Cortex of kidney (tissue), 1 donor: Measurements from ENCODE around the gene SKAP2.

Experiments
- DNase-seq: peaks from one replicate; lab custom pipeline; 2025; lab: John Stamatoyannopoulos, UW

SKAP2 gene

GRCh38 chr7:26664735-26665416 lies 199.5 kb downstream of the SKAP2 start:
- no peak for DNase-seq

GRCh38 chr7:26664274-26664673 lies 200.1 kb downstream of the SKAP2 start:
- DNase-seq = no peak

DNA sequence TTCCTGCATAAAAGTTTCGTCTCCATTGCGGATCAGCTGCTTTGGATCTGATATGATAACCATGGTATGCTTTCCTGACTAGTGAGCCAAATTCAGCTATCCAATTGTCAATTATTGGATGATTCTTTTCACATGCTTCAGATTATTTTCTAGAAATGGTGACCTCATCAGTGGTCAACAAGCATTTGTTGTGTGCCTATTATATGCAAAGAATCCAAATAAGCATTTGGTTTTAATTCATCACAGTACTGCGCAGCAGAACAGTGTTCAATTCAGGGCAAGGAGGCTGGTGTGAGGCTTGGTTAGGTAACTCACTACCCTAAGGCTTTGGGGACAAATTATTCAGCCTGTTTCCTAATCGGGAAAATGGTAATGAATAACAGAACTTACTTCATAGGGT lies 200.5 kb downstream of the SKAP2 start:
- DNase-seq = no peak

GRCh38 chr7:26662646-26663045 lies 201.7 kb downstream of the SKAP2 start:
- DNase-seq = no peak

DNA sequence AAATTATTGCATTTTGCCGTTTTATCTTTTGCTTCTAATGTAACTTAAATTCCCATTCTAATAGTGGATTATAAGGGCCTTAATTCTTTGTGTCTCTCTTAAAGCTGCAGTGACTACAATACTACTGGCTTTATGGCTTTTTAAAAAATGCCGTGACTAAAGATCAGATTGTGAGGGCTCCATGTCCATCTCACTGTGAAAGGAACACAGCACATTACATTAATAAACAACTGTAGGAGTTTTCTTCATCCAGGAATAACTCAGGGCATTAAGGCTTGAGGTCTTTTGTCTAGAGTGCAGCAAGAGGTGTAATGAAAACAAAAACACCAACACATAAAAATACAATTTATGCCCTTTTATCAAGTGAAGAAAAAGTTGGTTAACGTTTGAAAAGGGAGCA lies 205.3 kb downstream of the SKAP2 start:
- DNase-seq = no peak

DNA sequence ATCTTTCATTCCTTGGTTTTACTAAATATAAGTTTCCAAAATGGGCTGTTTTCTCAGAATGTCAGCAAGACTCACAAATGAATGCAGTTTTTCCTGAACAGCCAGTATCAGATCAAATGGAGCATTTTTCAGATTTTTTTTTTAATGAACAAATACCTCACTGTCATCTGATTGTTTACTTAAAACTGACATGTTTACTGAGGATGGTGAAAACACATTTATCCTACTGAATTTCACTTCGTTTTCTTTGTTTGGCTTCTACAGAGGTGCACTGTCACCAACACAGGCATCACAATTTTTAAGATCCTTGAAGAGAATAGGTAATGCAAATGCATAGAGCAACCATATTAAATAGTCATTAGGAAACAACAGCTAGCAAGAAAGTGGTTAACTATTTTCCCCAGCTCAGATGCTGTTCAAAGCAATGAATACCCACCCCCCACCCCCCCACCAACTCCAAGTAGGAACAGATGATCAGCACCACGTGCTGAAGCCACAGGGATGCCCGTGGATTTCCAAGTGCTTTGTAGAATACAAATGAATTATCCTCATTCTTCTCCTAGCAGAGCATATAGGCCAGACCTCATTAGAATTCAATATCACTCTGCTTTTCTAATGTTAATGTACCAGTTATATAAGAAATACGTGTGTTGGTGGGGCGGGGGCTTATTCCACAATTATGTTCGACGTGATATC lies 205.9 kb downstream of the SKAP2 start:
- DNase-seq = no peak

GRCh38 chr7:26657686-26658388 lies 206.6 kb downstream of the SKAP2 start:
- no peak for DNase-seq

GRCh38 chr7:26657206-26657641 lies 207.2 kb downstream of the SKAP2 start:
- DNase-seq = no peak

GRCh38 chr7:26656735-26657134 lies 207.7 kb downstream of the SKAP2 start:
- DNase-seq = no peak

DNA sequence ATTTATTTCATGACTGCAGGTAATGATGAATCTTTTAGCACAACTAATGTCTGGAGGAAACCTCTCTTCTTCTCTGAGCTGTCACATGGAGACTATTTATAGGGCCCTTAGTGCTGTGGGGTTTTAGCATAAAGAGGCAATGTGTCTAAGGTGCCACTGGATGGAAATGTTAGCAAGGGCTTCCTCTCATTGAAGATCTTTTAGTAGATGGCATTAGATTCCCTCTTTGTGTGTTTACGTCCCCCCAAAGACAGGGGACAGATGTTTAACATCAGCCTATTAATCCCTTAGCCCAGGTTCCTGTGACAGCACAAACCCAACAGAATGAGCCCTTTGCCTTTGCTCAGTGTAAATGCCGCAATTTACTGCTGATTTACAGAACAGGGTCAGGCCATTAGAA lies 208.6 kb downstream of the SKAP2 start:
- DNase-seq = no peak

GRCh38 chr7:26653430-26654399 lies 210.7 kb downstream of the SKAP2 start:
- no peak for DNase-seq

GRCh38 chr7:26652401-26653100 lies 211.8 kb downstream of the SKAP2 start:
- no peak for DNase-seq

GRCh38 chr7:26650103-26650502 lies 214.3 kb downstream of the SKAP2 start:
- no peak for DNase-seq

DNA sequence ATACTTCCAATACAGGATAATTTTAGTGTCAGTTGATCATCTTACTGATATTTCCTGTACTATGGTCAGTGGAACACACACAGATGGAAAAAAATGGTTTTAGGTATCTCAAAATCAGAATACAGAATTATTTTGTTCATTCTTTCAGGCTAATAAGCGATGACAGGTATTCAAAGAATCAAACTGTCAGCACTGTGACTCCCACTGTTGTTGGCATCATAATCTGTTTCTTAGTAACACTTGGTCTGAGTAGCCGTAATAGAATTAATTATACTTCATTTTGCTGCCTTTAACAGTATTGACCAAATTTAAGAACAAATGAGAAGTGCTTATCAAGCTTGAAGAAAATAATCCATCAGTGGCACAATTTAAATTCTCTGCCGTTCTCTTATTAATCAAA lies 215.0 kb downstream of the SKAP2 start:
- DNase-seq = no peak

GRCh38 chr7:26648554-26648953 lies 215.8 kb downstream of the SKAP2 start:
- no peak for DNase-seq

DNA sequence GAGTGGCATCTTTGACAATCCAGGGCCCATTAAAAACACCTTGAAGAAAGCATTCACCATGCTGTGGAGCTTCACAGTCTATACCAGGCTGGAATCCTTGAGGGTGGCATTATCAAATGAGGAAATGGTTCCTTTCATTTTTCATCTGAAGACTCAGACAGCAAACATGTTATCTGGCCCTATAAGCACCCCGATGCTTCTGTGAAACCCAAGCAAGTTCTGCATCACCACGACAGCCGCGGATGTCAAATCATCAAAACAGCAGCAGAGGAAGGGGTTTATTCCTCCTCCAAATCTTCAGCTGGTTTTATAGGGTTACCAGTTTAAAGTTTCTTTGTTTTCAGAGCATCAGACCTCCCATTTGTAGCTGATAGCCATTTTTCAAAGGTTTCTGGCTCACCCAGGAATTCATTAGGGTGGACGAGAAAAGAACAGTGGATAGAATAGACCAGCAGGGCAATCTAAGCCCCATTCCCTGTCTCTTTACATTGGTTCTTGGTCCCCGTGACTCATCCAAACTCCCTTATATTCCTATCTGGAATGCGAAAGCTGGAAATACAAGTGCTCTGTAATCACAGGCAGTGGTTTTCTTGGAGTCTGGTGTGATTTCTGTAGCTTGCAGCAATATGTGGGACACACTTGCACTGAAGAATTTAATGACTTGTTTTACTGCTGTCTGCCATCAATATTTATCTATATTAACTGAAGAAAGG lies 217.9 kb downstream of the SKAP2 start:
- no peak for DNase-seq

DNA sequence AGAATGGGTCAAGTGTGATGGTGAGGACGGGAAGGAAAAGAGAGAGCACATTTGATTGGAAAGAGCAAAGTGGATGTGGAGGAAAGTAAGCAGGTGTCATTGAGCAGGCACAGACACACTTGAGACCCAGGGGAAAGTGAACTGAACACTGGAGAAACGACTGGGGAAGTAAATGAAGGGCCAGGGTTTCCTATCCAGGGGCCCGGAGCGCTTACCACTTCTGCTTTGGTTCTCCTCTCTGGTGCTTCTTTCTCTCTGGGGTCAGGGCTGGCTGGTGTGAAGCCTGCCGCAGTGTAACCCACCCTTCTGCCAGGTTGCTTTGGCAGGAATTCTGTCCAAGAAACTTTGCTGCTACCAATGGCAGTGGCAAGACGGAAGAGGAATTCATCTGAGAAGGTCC lies 219.3 kb downstream of the SKAP2 start:
- DNase-seq = no peak

DNA sequence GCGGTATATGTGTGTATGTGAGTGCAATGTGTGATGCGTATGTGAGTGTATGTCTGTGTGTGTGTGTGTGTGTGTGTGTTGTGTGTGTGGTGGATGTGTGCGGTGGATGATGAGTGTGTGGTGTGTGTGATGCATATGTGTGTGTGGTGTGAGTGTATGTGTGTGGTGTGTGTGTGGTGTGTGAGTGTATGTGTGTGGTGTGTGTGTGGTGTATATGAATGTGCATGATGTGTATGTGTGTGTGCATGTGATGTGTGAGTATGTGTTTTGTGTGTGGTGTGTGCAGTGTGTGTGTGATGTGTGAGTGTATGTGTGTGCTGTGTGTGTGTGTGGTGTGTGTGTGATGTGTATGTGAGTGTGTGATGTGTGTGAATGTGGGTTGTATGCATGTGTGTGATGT lies 222.0 kb downstream of the SKAP2 start:
- DNase-seq = no peak

- DNase-seq = no peak
These were observed 224.7 kb downstream of the SKAP2 start for GRCh38 chr7:26639695-26640094.

DNA sequence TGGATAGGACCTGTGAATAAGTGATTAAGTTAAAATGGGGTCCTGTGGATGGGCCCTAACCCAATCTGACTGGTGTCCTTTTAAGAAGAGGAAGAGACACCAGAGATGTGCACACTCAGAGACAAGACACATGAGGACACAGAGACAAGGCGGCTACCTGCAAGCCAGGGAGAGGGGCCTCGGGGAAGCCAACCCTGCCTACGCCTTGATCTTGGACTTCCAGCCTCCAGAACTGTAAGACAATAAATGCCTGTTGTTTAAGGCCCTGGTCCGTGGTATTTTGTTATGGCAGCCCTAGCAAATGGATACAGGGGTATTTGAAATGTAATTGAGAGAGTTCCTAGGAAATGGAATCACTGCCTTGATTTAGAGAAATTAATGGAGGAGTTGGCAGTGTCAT lies 225.3 kb downstream of the SKAP2 start:
- no peak for DNase-seq

DNA sequence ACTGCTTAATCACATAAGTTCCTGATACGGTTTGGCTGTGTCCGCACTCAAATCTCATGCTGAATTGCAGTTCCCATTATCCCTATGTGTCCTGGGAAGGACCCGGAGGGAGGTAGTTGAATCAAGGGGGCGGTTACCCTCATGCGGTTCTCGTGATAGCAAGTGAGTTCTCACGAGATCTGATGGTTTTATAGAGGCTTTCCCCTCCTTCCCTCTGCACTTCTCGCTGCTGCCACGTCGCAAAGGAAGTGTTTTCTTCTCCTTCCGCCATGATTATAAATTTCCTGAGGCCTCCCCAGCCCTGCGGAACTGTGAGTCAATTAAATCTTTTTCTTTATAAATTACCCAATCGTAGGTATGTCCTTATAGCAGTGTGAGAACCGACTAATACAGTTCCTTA lies 226.2 kb downstream of the SKAP2 start:
- DNase-seq = no peak
